Endothelial cell of umbilical vein (primary cell): ENCODE results near the gene LGMN.

Experiments
- CTCF ChIP-seq, 2 donors: IDR thresholded peaks; 1 replicate in 1 of 2; 2 replicates in 1 of 2; pipeline ENCODE4 v1.5.1; 2011; ENCODE audit warnings: low read length in 2 of 2, mild to moderate bottlenecking in 2 of 2, moderate library complexity in 2 of 2, control low read depth in 1 of 2, inconsistent platforms in 1 of 2, low read depth in 1 of 2; ENCODE audit not compliant: insufficient read depth in 1 of 2; ENCODE audit errors: extremely low read depth in 1 of 2
- EZH2 ChIP-seq: IDR thresholded peaks from 2 replicates; pipeline ENCODE4 v1.6.1; 2012; ENCODE audit warnings: borderline replicate concordance, low read depth, mild to moderate bottlenecking, moderate library complexity, low read length, inconsistent platforms; ENCODE audit not compliant: severe bottlenecking
- FOS ChIP-seq: IDR thresholded peaks from 2 replicates; pipeline ENCODE4 v1.6.1; 2011; ENCODE audit warnings: mild to moderate bottlenecking, low read length, moderate library complexity, borderline replicate concordance; ENCODE audit not compliant: insufficient read depth
- GATA2 ChIP-seq: IDR thresholded peaks from 2 replicates; pipeline ENCODE4 v1.7.0; 2011; ENCODE audit warnings: low read depth, mild to moderate bottlenecking, moderate library complexity, mixed read lengths, low read length; ENCODE audit not compliant: insufficient read length, insufficient read depth
- JUN ChIP-seq: IDR thresholded peaks from 2 replicates; pipeline ENCODE4 v1.6.1; 2011; ENCODE audit warnings: borderline replicate concordance, low read depth; ENCODE audit not compliant: insufficient read length, insufficient read depth
- POLR2A ChIP-seq: IDR thresholded peaks from 2 replicates; pipeline ENCODE4 v1.6.1; 2012; ENCODE audit warnings: low read depth, mild to moderate bottlenecking, control low read depth, low read length
- POLR2AphosphoS5 ChIP-seq: IDR thresholded peaks from 2 replicates; pipeline ENCODE4 v1.6.1; 2012; ENCODE audit warnings: low read depth, mild to moderate bottlenecking, control low read depth, low read length, moderate library complexity; ENCODE audit not compliant: insufficient read depth
- TF ChIP-seq, protein P1 (sequence below): IDR thresholded peaks from 2 replicates; pipeline ENCODE4 v1.6.1; 2011; ENCODE audit not compliant: insufficient read depth, insufficient read length

DNA sequence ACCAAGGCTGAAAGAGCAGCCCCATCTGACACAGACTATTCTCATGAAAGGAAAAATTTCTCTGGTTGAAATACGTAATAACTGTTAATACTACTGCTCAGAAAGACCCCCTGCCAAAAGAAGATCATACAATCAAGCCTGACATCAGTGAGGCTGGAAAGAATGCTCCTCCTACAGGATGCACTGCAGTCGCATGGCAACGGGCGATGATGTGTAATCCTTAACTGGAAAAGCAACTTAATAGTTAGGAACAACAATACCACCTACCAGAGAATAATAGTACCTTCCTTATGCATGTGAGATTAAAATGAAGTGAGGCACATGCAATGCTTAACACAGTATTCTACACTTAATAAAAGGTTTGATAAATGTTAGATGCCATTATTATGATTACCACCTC lies 44.5 kb upstream of the LGMN start:
- TF ChIP-seq CTCF (IDR thresholded peaks at IDR 0.05; ENCODE audit: extremely low read depth in 1 of 2, insufficient read depth in 1 of 2, low read depth in 1 of 2, low read length in 2 of 2) = no peak
- TF ChIP-seq EZH2 = no peak
- no peak for TF ChIP-seq POLR2A
- no peak for TF ChIP-seq POLR2AphosphoS5
- TF ChIP-seq JUN = no peak
- TF ChIP-seq GATA2 = no peak
- TF ChIP-seq FOS = no peak
- TF ChIP-seq, protein P1, sequence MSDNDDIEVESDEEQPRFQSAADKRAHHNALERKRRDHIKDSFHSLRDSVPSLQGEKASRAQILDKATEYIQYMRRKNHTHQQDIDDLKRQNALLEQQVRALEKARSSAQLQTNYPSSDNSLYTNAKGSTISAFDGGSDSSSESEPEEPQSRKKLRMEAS = no peak
